Jurkat, Clone E6-1 (cell line): ENCODE data around the gene TTLL9.

Source experiments
- DNase-seq: peaks from one replicate; pipeline ENCODE4 v3.0.0-alpha.2; 2011; ENCODE audit warnings: low read depth, low spot score
- H3K4me3 ChIP-seq: 2 replicates; pipeline ENCODE4 v1.5.1; 2011; ENCODE audit warnings: mild to moderate bottlenecking, low read length, control low read depth, moderate library complexity

TTLL9 gene

GRCh38 chr20:31989030-31989645 is 118.7 kb downstream of the TTLL9 start:
- no peak for DNase-seq
- no peak overlapping the region for H3K4me3 ChIP-seq

DNA sequence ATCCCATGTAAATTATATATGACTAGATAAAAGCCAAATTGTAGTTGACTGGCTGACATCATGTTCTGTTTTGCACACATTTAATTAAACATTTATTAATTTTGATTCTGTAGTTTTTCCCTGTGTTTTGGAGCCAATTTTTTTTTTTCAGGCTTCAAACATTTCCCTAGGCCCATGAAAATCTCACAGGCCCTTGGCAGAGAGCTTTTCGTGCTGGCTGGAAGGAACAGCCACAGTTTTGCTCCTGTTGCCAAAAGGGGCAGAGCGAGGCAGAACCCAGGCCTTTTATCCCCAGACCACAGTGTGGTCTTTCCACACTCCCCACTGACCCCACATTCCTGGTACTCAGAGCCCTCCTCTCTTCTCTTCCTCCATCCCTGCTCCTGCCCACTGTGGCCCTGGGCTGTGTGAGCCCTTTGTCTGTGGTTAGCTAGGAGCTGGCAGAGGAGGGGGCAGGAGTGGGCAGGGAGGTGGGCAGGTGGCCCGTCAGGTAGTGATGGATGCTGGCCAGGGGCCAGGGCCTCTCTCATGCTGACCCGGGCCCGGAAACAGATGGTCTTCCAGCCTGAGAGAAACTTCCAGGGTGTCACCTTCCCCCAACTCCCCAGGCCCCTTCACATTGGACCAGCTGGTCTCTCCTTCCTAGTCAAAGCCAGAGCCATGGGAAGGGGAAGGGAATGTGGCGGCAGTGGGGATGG is 120.4 kb downstream of the TTLL9 start:
- no peak overlapping the region for H3K4me3 ChIP-seq
- no peak for DNase-seq

DNA sequence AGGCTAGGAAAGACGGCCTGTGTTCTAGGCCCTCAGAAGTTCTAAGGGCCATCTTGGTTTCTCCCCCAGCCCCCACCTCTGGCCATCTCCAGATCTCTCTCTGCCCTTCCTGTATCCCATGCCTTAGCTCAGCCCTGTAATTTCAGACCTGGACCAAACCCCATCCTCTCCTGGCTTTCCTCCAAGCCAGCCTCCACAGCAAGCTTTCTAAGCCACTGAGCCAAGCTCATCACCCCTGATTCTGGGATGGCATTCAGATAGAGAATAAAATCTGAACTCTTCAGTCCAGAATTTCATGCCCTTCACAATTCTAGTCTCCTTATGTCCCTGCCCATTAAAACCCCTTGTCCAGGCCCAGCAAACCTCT is 120.9 kb downstream of the TTLL9 start:
- no peak for DNase-seq
- no peak overlapping the region for H3K4me3 ChIP-seq

DNA sequence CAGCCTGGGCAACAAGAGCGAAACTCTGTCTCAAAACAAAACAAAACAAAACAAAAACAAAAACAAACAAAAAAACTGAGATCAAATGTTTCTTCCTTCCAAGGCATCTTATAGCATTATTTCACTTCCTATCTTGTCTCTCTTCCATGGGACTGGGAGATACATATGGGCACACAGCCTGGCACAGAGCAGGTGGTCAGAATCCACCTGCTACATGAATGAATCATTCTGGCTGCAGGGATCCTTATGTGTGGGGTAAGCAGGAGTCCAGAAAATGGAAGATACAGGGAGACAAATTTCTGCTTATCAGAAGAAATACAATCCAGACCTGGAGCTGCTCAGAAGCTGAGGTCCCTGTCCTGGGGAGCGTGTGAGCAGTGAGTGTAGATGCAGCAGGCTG is 121.7 kb downstream of the TTLL9 start:
- no peak overlapping the region for H3K4me3 ChIP-seq
- DNase-seq, result no peak
